Neural progenitor cell (in vitro differentiated cells): ENCODE data around the gene FAM50B. TPM values are rescaled to one million over a fixed set of nuclear protein-coding genes. Genes with fewer than 3 reads are reported as not detected.

ENCODE experiments used
- DNase-seq: peaks from one replicate; pipeline ENCODE4 v3.0.0-alpha.2; 2016; ENCODE audit warnings: low spot score
- H2AFZ ChIP-seq: fragments of 200-600 bp; sonication (generic); replicated peaks from 2 replicates; pipeline ENCODE4 v1.6.1; 2016; ENCODE audit warnings: antibody characterized with exemption
- H3F3A ChIP-seq: fragments of 200-600 bp; sonication (generic); 2 replicates; pipeline ENCODE4 v1.6.1; 2016; ENCODE audit warnings: antibody characterized with exemption, low read depth
- H3K27ac ChIP-seq: fragments of 200-600 bp; sonication (generic); 2 replicates; pipeline ENCODE4 v1.5.1; 2016; ENCODE audit warnings: mild to moderate bottlenecking
- H3K27me3 ChIP-seq: fragments of 200-600 bp; sonication (generic); 2 replicates; pipeline ENCODE4 v1.6.1; 2016; ENCODE audit warnings: mild to moderate bottlenecking, moderate library complexity
- H3K36me3 ChIP-seq: fragments of 200-600 bp; sonication (generic); 2 replicates; pipeline ENCODE4 v1.5.1; 2016
- H3K4me1 ChIP-seq: fragments of 200-600 bp; sonication (generic); 2 replicates; pipeline ENCODE4 v1.6.1; 2016; ENCODE audit warnings: mixed run types
- H3K4me2 ChIP-seq: fragments of 200-600 bp; sonication (generic); 2 replicates; pipeline ENCODE4 v1.6.1; 2016
- H3K4me3 ChIP-seq: fragments of 200-600 bp; sonication (generic); 2 replicates; pipeline ENCODE4 v1.5.1; 2016
- H3K79me2 ChIP-seq: fragments of 200-600 bp; sonication (generic); 2 replicates; pipeline ENCODE4 v1.6.1; 2016; ENCODE audit warnings: low read depth
- H3K9ac ChIP-seq: fragments of 200-600 bp; sonication (generic); 2 replicates; pipeline ENCODE4 v1.6.1; 2016
- H3K9me3 ChIP-seq: fragments of 200-600 bp; sonication (generic); 2 replicates; pipeline ENCODE4 v1.5.1; 2016; ENCODE audit warnings: low read depth
- H4K20me1 ChIP-seq: fragments of 200-600 bp; sonication (generic); 2 replicates; pipeline ENCODE4 v1.6.1; 2016; ENCODE audit warnings: low read depth
- H3K27ac Mint-ChIP-seq: 3 replicates; pipeline ENCODE4 v1.8.0; 2021; ENCODE audit warnings: mixed read lengths
- H3K27me3 Mint-ChIP-seq: 2 replicates; pipeline ENCODE4 v1.8.0; 2022; ENCODE audit warnings: low read depth, mild to moderate bottlenecking, inconsistent platforms, moderate library complexity, mixed read lengths; ENCODE audit not compliant: insufficient read depth
- H3K36me3 Mint-ChIP-seq: 3 replicates; pipeline ENCODE4 v1.8.0; 2021; ENCODE audit warnings: mixed read lengths
- H3K4me1 Mint-ChIP-seq: 3 replicates; pipeline ENCODE4 v1.8.0; 2021; ENCODE audit warnings: mixed read lengths
- H3K4me3 Mint-ChIP-seq: 3 replicates; pipeline ENCODE4 v1.8.0; 2021; ENCODE audit warnings: mild to moderate bottlenecking, moderate library complexity, mixed read lengths
- H3K9me3 Mint-ChIP-seq: 3 replicates; pipeline ENCODE4 v1.8.0; 2020; ENCODE audit warnings: mixed read lengths
- CTCF ChIP-seq: fragments of 200-600 bp; sonication (generic); IDR thresholded peaks from 2 replicates; pipeline ENCODE4 v1.5.1; 2017; ENCODE audit warnings: antibody characterized with exemption, mild to moderate bottlenecking
- EZH2 ChIP-seq: fragments of 200-600 bp; sonication (generic); IDR thresholded peaks from 2 replicates; pipeline ENCODE4 v1.6.1; 2017; ENCODE audit warnings: antibody characterized with exemption, mild to moderate bottlenecking, moderate library complexity
- EZH2phosphoT487 ChIP-seq: fragments of 200-600 bp; sonication (generic); IDR thresholded peaks from 2 replicates; pipeline ENCODE4 v1.6.1; 2017; ENCODE audit warnings: antibody characterized with exemption
- total RNA-seq: library from RNA; depleted of rRNA; stranded (reverse); fragments of >200 nt; gene quantifications from 2 replicates; pipeline ENCODE4 v1.2.3, GENCODE V29; 2015; ENCODE audit warnings: low replicate concordance

FAM50B gene
- total RNA-seq, 1 donor from 2014 or later: 2.8 TPM

GRCh38 chr6:3808759-3809514 lies 40.2 kb upstream of the FAM50B start:
- Histone ChIP-seq H4K20me1 (no peaks in the 10 kb centered on the region), H3K4me2 (no peak overlapping the region), H3K27me3 (no peaks in the 10 kb centered on the region), H3K9me3 (no peaks in the 10 kb centered on the region), H2AFZ (no peak overlapping the region), H3K4me3 (no peak overlapping the region), H3F3A (no peaks in the 10 kb centered on the region), H3K4me1 (no peaks in the 10 kb centered on the region), H3K27ac (no peak overlapping the region), H3K36me3 (no peaks in the 10 kb centered on the region), H3K9ac (no peak overlapping the region), H3K79me2 (no peaks in the 10 kb centered on the region)
- Mint-ChIP-seq H3K4me3 (no peak overlapping the region), H3K36me3 (no peaks in the 10 kb centered on the region), H3K9me3 (no peaks in the 10 kb centered on the region), H3K4me1 (peaks cover 21% of the 10 kb centered on the region), H3K27ac (no peak overlapping the region), H3K27me3 (peaks cover 6% of the 10 kb centered on the region)
- DNase-seq: no peak
- no peak for TF ChIP-seq EZH2
- no peak for TF ChIP-seq CTCF
- TF ChIP-seq EZH2phosphoT487: no peak

GRCh38 chr6:3809515-3809891 lies 39.7 kb upstream of the FAM50B start:
- Histone ChIP-seq H3K4me1 (no peaks in the 10 kb centered on the region), H3K9ac (no peak overlapping the region), H3K27ac (no peak overlapping the region), H3K4me3 (no peak overlapping the region), H3K27me3 (no peaks in the 10 kb centered on the region), H3K9me3 (no peaks in the 10 kb centered on the region), H3K79me2 (no peaks in the 10 kb centered on the region), H3K36me3 (no peaks in the 10 kb centered on the region), H2AFZ (no peak overlapping the region), H3K4me2 (no peak overlapping the region), H3F3A (no peaks in the 10 kb centered on the region), H4K20me1 (no peaks in the 10 kb centered on the region)
- no peak for DNase-seq
- no peak overlapping the region for H3K27ac Mint-ChIP-seq
- no peaks in the 10 kb centered on the region for H3K36me3 Mint-ChIP-seq
- peaks cover 22% of the 10 kb centered on the region for H3K4me1 Mint-ChIP-seq
- no peaks in the 10 kb centered on the region for H3K9me3 Mint-ChIP-seq
- no peak for TF ChIP-seq EZH2phosphoT487
- H3K4me3 Mint-ChIP-seq: no peak overlapping the region
- peaks cover 6% of the 10 kb centered on the region for H3K27me3 Mint-ChIP-seq

DNA sequence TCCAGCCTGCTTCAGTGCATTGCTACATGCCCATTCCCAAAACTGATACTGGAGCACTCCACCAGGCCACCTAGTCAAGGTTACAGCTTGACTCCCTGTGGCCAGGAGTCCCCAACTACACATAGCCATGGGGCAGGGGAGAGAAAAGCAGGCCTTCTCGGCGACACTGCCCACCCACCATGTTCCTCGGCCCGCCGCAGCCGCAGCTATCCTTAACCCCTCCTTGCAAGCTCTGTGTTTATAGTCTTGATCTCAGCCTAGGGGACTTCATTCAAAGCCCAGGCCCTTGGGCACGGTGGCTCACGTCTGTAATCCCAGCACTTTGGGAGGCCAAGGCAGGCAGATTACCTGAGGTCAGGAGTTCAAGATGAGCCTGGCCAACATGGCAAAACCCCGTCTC lies 39.2 kb upstream of the FAM50B start:
- no peak for DNase-seq
- Histone ChIP-seq H3K27ac (no peak overlapping the region), H3K27me3 (no peaks in the 10 kb centered on the region), H2AFZ (no peak overlapping the region), H3K36me3 (no peaks in the 10 kb centered on the region), H3K4me3 (no peak overlapping the region), H3K9ac (no peak overlapping the region), H3K9me3 (no peaks in the 10 kb centered on the region), H4K20me1 (no peaks in the 10 kb centered on the region), H3K4me2 (no peak overlapping the region), H3K4me1 (no peaks in the 10 kb centered on the region), H3K79me2 (no peaks in the 10 kb centered on the region), H3F3A (no peaks in the 10 kb centered on the region)
- peaks cover 9% of the 10 kb centered on the region for H3K27me3 Mint-ChIP-seq
- no peak overlapping the region for H3K27ac Mint-ChIP-seq
- no peaks in the 10 kb centered on the region for H3K36me3 Mint-ChIP-seq
- no peak overlapping the region for H3K4me3 Mint-ChIP-seq
- H3K4me1 Mint-ChIP-seq: peaks cover 23% of the 10 kb centered on the region
- no peaks in the 10 kb centered on the region for H3K9me3 Mint-ChIP-seq
- TF ChIP-seq CTCF (no peak), EZH2 (no peak), EZH2phosphoT487 (no peak)

GRCh38 chr6:3811191-3811590 lies 38.0 kb upstream of the FAM50B start:
- H4K20me1 ChIP-seq: no peaks in the 10 kb centered on the region
- no peak overlapping the region for H3K27ac ChIP-seq
- H3K9me3 ChIP-seq: no peaks in the 10 kb centered on the region
- Mint-ChIP-seq H3K27me3 (peaks cover 11% of the 10 kb centered on the region), H3K4me1 (peaks cover 19% of the 10 kb centered on the region), H3K9me3 (no peaks in the 10 kb centered on the region), H3K27ac (no peak overlapping the region), H3K36me3 (no peaks in the 10 kb centered on the region), H3K4me3 (no peak overlapping the region)
- no peak overlapping the region for H3K4me2 ChIP-seq
- no peak for DNase-seq
- no peaks in the 10 kb centered on the region for H3F3A ChIP-seq
- H3K27me3 ChIP-seq: no peaks in the 10 kb centered on the region
- H3K4me3 ChIP-seq: no peak overlapping the region
- no peaks in the 10 kb centered on the region for H3K36me3 ChIP-seq
- TF ChIP-seq EZH2phosphoT487 (no peak), CTCF (no peak), EZH2 (no peak)
- H2AFZ ChIP-seq: no peak overlapping the region
- no peaks in the 10 kb centered on the region for H3K4me1 ChIP-seq
- no peaks in the 10 kb centered on the region for H3K79me2 ChIP-seq
- H3K9ac ChIP-seq: no peak overlapping the region
